H1 (cell line): ENCODE data around the gene PSG5. TPM values are rescaled to one million over a fixed set of nuclear protein-coding genes. Genes with fewer than 3 reads are reported as not detected.
"Not testable (repeated sequence)": the region's sequence is repeated elsewhere in the genome, so short reads cannot be mapped to it uniquely, and the experiment has no call there.

Experiments
- CTCF ChIA-PET: fragments of 300-600 bp; sonication (Branson Sonifier 250); formaldehyde crosslinking; loops from one replicate; lab custom pipeline; 2021; ENCODE audit not compliant: partially characterized antibody; lab: Charles Lee
- POLR2A ChIA-PET: fragments of 300-600 bp; sonication (Branson Sonifier 250); formaldehyde crosslinking; loops from one replicate; lab custom pipeline; 2021; ENCODE audit warnings: inconsistent platforms; ENCODE audit not compliant: partially characterized antibody; lab: Charles Lee
- DNase-seq, 2 experiments: peaks; one replicate each; pipeline versions ENCODE4 v3.0.0 to v3.0.0-alpha.2; 2010 to 2022; ENCODE audit warnings: low spot score in 2 of 2, low read depth in 1 of 2, mixed read lengths in 1 of 2
- FAIRE-seq: peaks from 2 replicates; lab custom pipeline; 2011; peaks lifted over from hg19 to GRCh38; lab: Jason Lieb, UNC
- H2AFZ ChIP-seq: 2 replicates; pipeline ENCODE4 v1.8.1; 2012; ENCODE audit warnings: low read length, inconsistent platforms
- H2AK5ac ChIP-seq: 2 replicates; pipeline ENCODE4 v1.6.1; 2013; ENCODE audit warnings: low read depth, low read length
- H2BK120ac ChIP-seq: replicated peaks from 2 replicates; pipeline ENCODE3; 2013; ENCODE audit warnings: low read depth, low read length, inconsistent platforms
- H2BK12ac ChIP-seq: 2 replicates; pipeline ENCODE4 v1.6.1; 2013; ENCODE audit warnings: low read depth, low read length
- H2BK15ac ChIP-seq: 2 replicates; pipeline ENCODE4 v1.6.1; 2013; ENCODE audit warnings: low read length
- H2BK20ac ChIP-seq: 2 replicates; pipeline ENCODE4 v1.6.1; 2013; ENCODE audit warnings: low read length
- H2BK5ac ChIP-seq: 2 replicates; pipeline ENCODE4 v1.6.1; 2013; ENCODE audit warnings: low read depth, low read length
- H3K14ac ChIP-seq: 2 replicates; pipeline ENCODE4 v1.6.1; 2013; ENCODE audit warnings: inconsistent platforms; ENCODE audit not compliant: insufficient read length
- H3K18ac ChIP-seq: 2 replicates; pipeline ENCODE4 v1.6.1; 2013; ENCODE audit warnings: low read length; ENCODE audit errors: extremely low read depth
- H3K23ac ChIP-seq: 2 replicates; pipeline ENCODE4 v1.6.1; 2013; ENCODE audit warnings: inconsistent platforms; ENCODE audit not compliant: insufficient read length
- H3K23me2 ChIP-seq: 2 replicates; pipeline ENCODE4 v1.6.1; 2013; ENCODE audit warnings: low read depth, low read length
- H3K27ac ChIP-seq: 2 replicates; pipeline ENCODE4 v1.6.1; 2011; ENCODE audit warnings: low read depth, low read length, inconsistent platforms
- H3K27me3 ChIP-seq, 4 experiments: replicated peaks in 1 of 4; 1 replicate in 1 of 4; 2 replicates in 3 of 4; pipeline versions ENCODE4 v1.6.1 to v1.8.1; 2011 to 2013; ENCODE audit warnings: low read length in 3 of 4, mild to moderate bottlenecking in 3 of 4, inconsistent platforms in 2 of 4, mixed read lengths in 2 of 4, moderate library complexity in 1 of 4; ENCODE audit not compliant: control insufficient read depth in 3 of 4, insufficient read depth in 3 of 4; ENCODE audit errors: extremely low read depth in 1 of 4
- H3K36me3 ChIP-seq, 4 experiments: 2 replicates each; pipeline versions ENCODE4 v1.6.1 to v1.8.1; 2011 to 2013; ENCODE audit warnings: mild to moderate bottlenecking in 4 of 4, low read length in 3 of 4, moderate library complexity in 2 of 4, control low read depth in 1 of 4, inconsistent platforms in 1 of 4; ENCODE audit not compliant: insufficient read depth in 4 of 4, control insufficient read depth in 2 of 4
- H3K4ac ChIP-seq: replicated peaks from 2 replicates; pipeline ENCODE3; 2013; ENCODE audit warnings: low read length, low read depth, mixed read lengths, inconsistent platforms; ENCODE audit not compliant: insufficient read length
- H3K4me1 ChIP-seq, 4 experiments: replicated peaks in 1 of 4; 1 replicate in 1 of 4; 2 replicates in 3 of 4; pipeline versions ENCODE4 v1.6.1 to v1.8.1; 2011 to 2013; ENCODE audit warnings: low read length in 3 of 4, inconsistent platforms in 2 of 4, mixed read lengths in 1 of 4; ENCODE audit not compliant: insufficient read depth in 4 of 4, control insufficient read depth in 3 of 4
- H3K4me2 ChIP-seq, 2 experiments: 2 replicates each; pipeline versions ENCODE4 v1.6.1 to v1.8.1; 2011 to 2013; ENCODE audit warnings: low read depth in 2 of 2, low read length in 2 of 2, control low read depth in 1 of 2, inconsistent platforms in 1 of 2, mild to moderate bottlenecking in 1 of 2; ENCODE audit not compliant: insufficient read depth in 1 of 2
- H3K4me3 ChIP-seq, 4 experiments: fragments of 200-600, 300-600 bp in 1 of 4; sonication (generic), shearing (Covaris generic), sonication (Bioruptor Twin) in 1 of 4; 2 replicates each; pipeline versions ENCODE4 v1.5.1 to v1.8.1; 2011 to 2016; ENCODE audit warnings: low read length in 4 of 4, low read depth in 3 of 4, control low read depth in 2 of 4, inconsistent platforms in 2 of 4, mild to moderate bottlenecking in 2 of 4, mixed read lengths in 1 of 4, moderate library complexity in 1 of 4; ENCODE audit not compliant: insufficient read depth in 2 of 4; ENCODE audit errors: extremely low read depth in 1 of 4
- H3K56ac ChIP-seq: replicated peaks from 2 replicates; pipeline ENCODE3; 2013; ENCODE audit warnings: low read depth, mild to moderate bottlenecking, mixed read lengths, low read length, inconsistent platforms; ENCODE audit not compliant: insufficient read length
- H3K79me1 ChIP-seq: 2 replicates; pipeline ENCODE4 v1.6.1; 2013; ENCODE audit warnings: low read depth, low read length, control low read depth
- H3K79me2 ChIP-seq, 2 experiments: 2 replicates each; pipeline versions ENCODE4 v1.6.1 to v1.8.1; 2012 to 2013; ENCODE audit warnings: low read length in 2 of 2, mild to moderate bottlenecking in 2 of 2, inconsistent platforms in 1 of 2; ENCODE audit not compliant: insufficient read depth in 2 of 2, control insufficient read depth in 1 of 2
- H3K9ac ChIP-seq, 4 experiments: replicated peaks in 1 of 4; 1 replicate in 1 of 4; 2 replicates in 3 of 4; pipeline versions ENCODE4 v1.6.1 to v1.8.1; 2011 to 2013; ENCODE audit warnings: low read depth in 3 of 4, low read length in 3 of 4, control low read depth in 2 of 4, mild to moderate bottlenecking in 2 of 4, moderate library complexity in 2 of 4, inconsistent platforms in 1 of 4; ENCODE audit errors: extremely low read depth in 1 of 4
- H3K9me3 ChIP-seq, 2 experiments: 2 replicates each; pipeline versions ENCODE4 v1.6.1 to v1.8.1; 2012 to 2013; ENCODE audit warnings: mild to moderate bottlenecking in 2 of 2, moderate library complexity in 2 of 2, control low read depth in 1 of 2, inconsistent platforms in 1 of 2, low read depth in 1 of 2, low read length in 1 of 2, mixed read lengths in 1 of 2; ENCODE audit not compliant: insufficient read depth in 2 of 2
- H4K20me1 ChIP-seq, 2 experiments: replicated peaks in 1 of 2; 2 replicates each; pipeline versions ENCODE3 to v1.8.1; 2011 to 2013; ENCODE audit warnings: inconsistent platforms in 2 of 2, low read length in 2 of 2, mild to moderate bottlenecking in 1 of 2; ENCODE audit not compliant: insufficient read depth in 2 of 2, control insufficient read depth in 1 of 2
- H4K5ac ChIP-seq: 2 replicates; pipeline ENCODE4 v1.6.1; 2013; ENCODE audit warnings: low read length, low read depth, mixed read lengths, inconsistent platforms; ENCODE audit not compliant: insufficient read length
- H4K8ac ChIP-seq: 2 replicates; pipeline ENCODE4 v1.8.0; 2013; ENCODE audit warnings: mild to moderate bottlenecking, moderate library complexity, low read length, inconsistent platforms; ENCODE audit not compliant: insufficient read depth; ENCODE audit errors: extremely low read depth
- H4K91ac ChIP-seq: replicated peaks from 2 replicates; pipeline ENCODE3; 2013; ENCODE audit warnings: low read length, mixed read lengths, inconsistent platforms; ENCODE audit not compliant: insufficient read length
- ASH2L ChIP-seq: fragments of 200-600, 300-600 bp; sonication (generic); IDR thresholded peaks from one replicate; pipeline ENCODE4 v1.7.1; 2017; ENCODE audit warnings: low read length
- EZH2 ChIP-seq: fragments of 200-600 bp; sonication (generic); IDR thresholded peaks from 2 replicates; pipeline ENCODE4 v1.7.1; 2012; ENCODE audit warnings: low read depth, mild to moderate bottlenecking, moderate library complexity, low read length, inconsistent platforms; ENCODE audit not compliant: severe bottlenecking
- WGBS, 2 experiments: shearing (Covaris generic) in 1 of 2; methylation state at CpG; one replicate each; pipeline versions ENCODE4 v1.1.6 to v1.1.7; 2013 to 2015; ENCODE audit warnings: low lambda C conversion rate in 2 of 2, mixed read lengths in 2 of 2, inconsistent platforms in 1 of 2, low coverage in 1 of 2, missing lambda C conversion rate in 1 of 2; ENCODE audit not compliant: insufficient replicate concordance in 2 of 2, insufficient coverage in 1 of 2, insufficient read length in 1 of 2; ENCODE audit errors: extremely low coverage in 1 of 2, missing lambda C conversion rate in 1 of 2; 5-methylcytosine and 5-hydroxymethylcytosine counted together
- polyA plus RNA-seq, 7 experiments: library from polyadenylated mRNA; depleted of rRNA in 3 of 7; stranded (reverse) in 5 of 7; unstranded in 2 of 7; fragments of >200 nt in 5 of 7; fragments of 200-250 nt in 2 of 7; gene quantifications; 1 replicate in 5 of 7; 2 replicates in 1 of 7; 4 replicates in 1 of 7; pipeline versions ENCODE4 v1.2.1 to v1.2.3, GENCODE V29; 2011 to 2013; ENCODE audit warnings: missing spikeins in 2 of 7, mixed read lengths in 2 of 7
- total RNA-seq: library from RNA; stranded (reverse); fragmentation: NEBNext Ultra II Directional; extraction: Animal tissue kit (Norgen Biotek cat#: 25700); gene quantifications from 2 replicates; pipeline ENCODE4 v1.2.1, GENCODE V29; 2021

The PSG5 gene
- total and polyA plus RNA-seq, 2 of the 8 experiments (the other 6 are each of a cell fraction or from before 2014, with no cell fraction given) = not detected

DNA sequence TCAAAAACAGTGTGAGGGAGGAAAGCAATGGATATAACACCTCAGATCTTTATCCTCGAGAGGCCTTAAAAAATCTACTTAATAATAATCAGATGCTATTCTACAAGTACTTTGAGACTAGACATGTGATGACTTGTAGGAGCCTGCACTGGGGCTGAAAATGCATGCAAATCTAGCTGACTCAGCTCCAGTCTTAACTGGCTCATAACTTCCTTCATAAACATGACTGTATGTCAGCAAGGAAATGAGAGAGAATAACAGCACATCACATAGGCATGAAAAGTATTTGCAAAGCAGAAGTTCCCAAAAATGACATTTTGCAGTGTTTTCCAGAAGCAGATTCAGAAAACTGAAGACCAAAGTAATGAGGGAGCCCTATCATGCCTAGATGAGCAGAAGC is 38.1 kb downstream of the PSG5 start:
- DNase-seq = no peak
- no peak overlapping the region for H3K23ac ChIP-seq
- H2BK15ac ChIP-seq = no peak overlapping the region
- no peaks in the 10 kb centered on the region for H3K4me1 ChIP-seq
- 78% methylated on average over 1 of the region's 1 CpG; no CpG with 5 or more reads in 1 of the 2 experiments for WGBS, 2 experiments
- H3K56ac ChIP-seq = no peak overlapping the region
- no peak for TF ChIP-seq ASH2L
- no peak for TF ChIP-seq EZH2
- TF ChIP-seq, all 59 proteins: peak for 0
- H2AK5ac ChIP-seq = no peak overlapping the region
- no peaks in the 10 kb centered on the region for H3K36me3 ChIP-seq
- H3K79me2 ChIP-seq = no peaks in the 10 kb centered on the region
- H3K4me3 ChIP-seq = no peak overlapping the region
- no peak overlapping the region for H3K4ac ChIP-seq
- H4K8ac ChIP-seq = no peak overlapping the region
- H3K4me2 ChIP-seq = no peak overlapping the region
- H3K27me3 ChIP-seq = no peaks in the 10 kb centered on the region
- H3K14ac ChIP-seq = no peak overlapping the region
- H3K27ac ChIP-seq = no peak overlapping the region
- H4K20me1 ChIP-seq = no peaks in the 10 kb centered on the region
- H3K9me3 ChIP-seq = peaks cover 28 to 63% of the 10 kb centered on the region in 2 experiments
- no peak overlapping the region for H4K91ac ChIP-seq
- ChIA-PET CTCF (no interaction called here), POLR2A (no interaction called here)
- H3K9ac ChIP-seq = no peak overlapping the region
- no peaks in the 10 kb centered on the region for H3K79me1 ChIP-seq
- no peak overlapping the region for H2BK12ac ChIP-seq
- H2BK20ac ChIP-seq = no peak overlapping the region
- H3K18ac ChIP-seq = no peak overlapping the region
- no peak for FAIRE-seq
- no peaks in the 10 kb centered on the region for H3K23me2 ChIP-seq
- no peak overlapping the region for H2BK120ac ChIP-seq
- no peak overlapping the region for H2BK5ac ChIP-seq
- no peak overlapping the region for H2AFZ ChIP-seq
- no peak overlapping the region for H4K5ac ChIP-seq

DNA sequence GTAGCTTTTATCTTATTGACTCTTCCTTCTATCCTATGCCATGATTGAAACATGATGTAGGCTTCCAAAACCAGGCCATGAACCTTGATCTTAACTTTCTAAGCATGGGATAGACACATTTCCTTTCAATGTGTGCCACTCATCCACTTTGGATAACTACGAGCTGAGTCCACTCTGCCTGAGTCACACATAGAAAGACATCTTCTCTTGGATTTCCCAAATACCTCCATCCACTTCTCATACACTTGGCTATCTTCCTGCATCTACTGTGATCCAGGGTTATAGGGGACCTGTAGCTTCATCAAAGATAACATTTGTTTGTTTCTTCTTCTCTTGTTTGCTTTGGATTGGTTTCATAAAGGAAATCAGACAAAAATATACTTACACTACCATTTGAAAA is 44.6 kb downstream of the PSG5 start:
- H3K9me3 ChIP-seq = peaks cover 22 to 26% of the 10 kb centered on the region in 2 experiments; a peak in 2 of 4 replicates
- H3K27me3 ChIP-seq, H3K23me2 ChIP-seq, H2BK15ac ChIP-seq, H3K27ac ChIP-seq, H3K23ac ChIP-seq, H3K18ac ChIP-seq, H3K4me3 ChIP-seq, CTCF ChIA-PET, FAIRE-seq, H2BK120ac ChIP-seq, H4K91ac ChIP-seq, H3K4me1 ChIP-seq, H2AK5ac ChIP-seq, POLR2A ChIA-PET, H2BK5ac ChIP-seq, H4K8ac ChIP-seq, H2AFZ ChIP-seq, H3K9ac ChIP-seq, H3K79me1 ChIP-seq, H3K36me3 ChIP-seq, H3K56ac ChIP-seq, H2BK12ac ChIP-seq, H4K20me1 ChIP-seq, H3K4ac ChIP-seq, H3K14ac ChIP-seq, H3K79me2 ChIP-seq, H3K4me2 ChIP-seq, H2BK20ac ChIP-seq, DNase-seq, H4K5ac ChIP-seq: not testable (repeated sequence)
- WGBS, 2 experiments = 80% methylated on average over 1 of the region's 1 CpG; no CpG with 5 or more reads in 1 of the 2 experiments
